B cell (primary cell): ENCODE data around the gene RAC3. TPM values are rescaled to one million over a fixed set of nuclear protein-coding genes. Genes with fewer than 3 reads are reported as not detected.

ENCODE experiments used
- ATAC-seq: fragments of 200-7000 bp; cut with Tn5 transposase; one replicate; pipeline ENCODE4 v1.10.0; 2021; ENCODE audit warnings: low read depth, mild to moderate bottlenecking, moderate number of reproducible peaks, moderate library complexity
- CTCF ChIA-PET: fragments of 350-600 bp; sonication (Branson Sonifier 250); formaldehyde crosslinking; loops from one replicate; lab custom pipeline; 2021; ENCODE audit warnings: antibody characterized with exemption, inconsistent platforms; lab: Charles Lee
- POLR2A ChIA-PET: fragments of 350-600 bp; sonication (Branson Sonifier 250); formaldehyde crosslinking; loops from one replicate; lab custom pipeline; 2021; ENCODE audit warnings: antibody characterized with exemption; lab: Charles Lee
- DNase-seq: peaks from one replicate; pipeline ENCODE4 v3.0.0; 2013
- H2AFZ ChIP-seq: 2 replicates; pipeline ENCODE4 v1.6.1; 2012; ENCODE audit warnings: mild to moderate bottlenecking, low read depth, low read length; ENCODE audit not compliant: insufficient read depth, poor library complexity, severe bottlenecking
- H3K27ac ChIP-seq, 2 donors: 1 replicate in 1 of 2; 2 replicates in 1 of 2; pipeline ENCODE4 v1.5.1; 2012 to 2013; ENCODE audit warnings: low read length in 2 of 2, mild to moderate bottlenecking in 2 of 2, moderate library complexity in 1 of 2
- H3K27me3 ChIP-seq, 4 experiments: fragments of 200-600 bp in 1 of 4; sonication (generic) in 1 of 4; replicated peaks in 1 of 4; 1 replicate in 2 of 4; 2 replicates in 2 of 4; pipeline versions ENCODE4 v1.6.1 to v1.7.0; 2013 to 2016; ENCODE audit warnings: low read length in 3 of 4, mild to moderate bottlenecking in 2 of 4, mixed read lengths in 1 of 4, moderate library complexity in 1 of 4; ENCODE audit not compliant: insufficient read depth in 4 of 4, control insufficient read depth in 3 of 4; ENCODE audit errors: control extremely low read depth in 1 of 4
- H3K36me3 ChIP-seq, 2 experiments: replicated peaks in 1 of 2; 1 replicate in 1 of 2; 2 replicates in 1 of 2; pipeline versions ENCODE4 v1.6.1 to v1.7.1; 2013; ENCODE audit warnings: low read length in 1 of 2; ENCODE audit not compliant: insufficient read depth in 2 of 2, control insufficient read depth in 1 of 2; ENCODE audit errors: control extremely low read depth in 1 of 2, extremely low read depth in 1 of 2
- H3K4me1 ChIP-seq, 2 donors: fragments of 200-600 bp in 1 of 2; sonication (generic) in 1 of 2; 1 replicate in 1 of 2; 2 replicates in 1 of 2; pipeline versions ENCODE4 v1.5.1 to v1.6.1; 2013 to 2017; ENCODE audit warnings: low read length in 2 of 2; ENCODE audit not compliant: control insufficient read depth in 2 of 2, insufficient read depth in 2 of 2
- H3K4me2 ChIP-seq: replicated peaks from 2 replicates; pipeline ENCODE3; 2012; ENCODE audit warnings: mild to moderate bottlenecking, low read depth, low read length; ENCODE audit not compliant: poor library complexity, severe bottlenecking
- H3K4me3 ChIP-seq, 5 experiments: fragments of 200-600 bp in 1 of 5; sonication (generic) in 1 of 5; 1 replicate in 3 of 5; 2 replicates in 2 of 5; pipeline versions ENCODE4 v1.5.1 to v1.7.0; 2011 to 2016; ENCODE audit warnings: low read length in 4 of 5, mild to moderate bottlenecking in 4 of 5, low read depth in 2 of 5, control low read depth in 1 of 5, moderate library complexity in 1 of 5; ENCODE audit not compliant: insufficient read depth in 1 of 5; ENCODE audit errors: control extremely low read depth in 1 of 5, extremely low read depth in 1 of 5
- H3K79me2 ChIP-seq: fragments of 200-600 bp; sonication (generic); one replicate; pipeline ENCODE4 v1.6.0; 2016; ENCODE audit warnings: low read length; ENCODE audit not compliant: control insufficient read depth, insufficient read depth
- H3K9ac ChIP-seq: fragments of 200-600 bp; sonication (generic); 2 replicates; pipeline ENCODE4 v1.6.1; 2017; ENCODE audit warnings: mild to moderate bottlenecking, low read length, moderate library complexity
- H3K9me3 ChIP-seq, 3 donors: one replicate each; pipeline versions ENCODE4 v1.6.1 to v1.7.1; 2013; ENCODE audit warnings: low read length in 2 of 3; ENCODE audit not compliant: control insufficient read depth in 2 of 3, insufficient read depth in 1 of 3; ENCODE audit errors: control extremely low read depth in 1 of 3
- H4K20me1 ChIP-seq: 2 replicates; pipeline ENCODE4 v1.6.0; 2012; ENCODE audit warnings: mild to moderate bottlenecking, low read length; ENCODE audit not compliant: insufficient read depth, control insufficient read depth, poor library complexity, severe bottlenecking
- H3K27ac Mint-ChIP-seq: one replicate; pipeline ENCODE4 v1.8.0; 2021; ENCODE audit warnings: mixed read lengths
- H3K27me3 Mint-ChIP-seq: one replicate; pipeline ENCODE4 v1.8.0; 2021; ENCODE audit warnings: mixed read lengths
- H3K4me1 Mint-ChIP-seq: one replicate; pipeline ENCODE4 v1.8.0; 2021; ENCODE audit warnings: mixed read lengths
- H3K4me3 Mint-ChIP-seq: one replicate; pipeline ENCODE4 v1.8.0; 2021; ENCODE audit warnings: mixed read lengths
- H3K9me3 Mint-ChIP-seq: one replicate; pipeline ENCODE4 v1.8.0; 2022; ENCODE audit warnings: mixed read lengths; ENCODE audit not compliant: insufficient read depth
- EZH2 ChIP-seq: IDR thresholded peaks from 2 replicates; pipeline ENCODE4 v1.6.1; 2012; ENCODE audit warnings: borderline replicate concordance, low read depth, mild to moderate bottlenecking, moderate library complexity, low read length; ENCODE audit not compliant: insufficient read depth, poor library complexity, severe bottlenecking
- whole genome bisulfite sequencing: methylation state at CpG from one replicate; pipeline ENCODE4 v1.1.5; 2013; ENCODE audit warnings: missing lambda C conversion rate; ENCODE audit not compliant: insufficient coverage; 5-methylcytosine and 5-hydroxymethylcytosine counted together
- intact Hi-C: fragments of 100-400 bp; cut with micrococcal nuclease; formaldehyde crosslinking; loops from one replicate; pipeline ENCODE4 v1.10.0; 2022
- polyA plus RNA-seq: library from polyadenylated mRNA; depleted of rRNA; stranded (reverse); fragments of >200 nt; gene quantifications from 2 replicates; pipeline ENCODE4 v1.2.3, GENCODE V29; 2012
- total RNA-seq, 2 donors: library from RNA; stranded (reverse); fragments of 120-200 nt in 1 of 2; gene quantifications; 1 replicate in 1 of 2; 2 replicates in 1 of 2; pipeline versions ENCODE4 v1.2.3 to v1.2.4, GENCODE V29; 2013 to 2022
- TF ChIP-seq, protein P1 (sequence below): fragments of 200-600 bp; IDR thresholded peaks from one replicate; pipeline ENCODE4 v1.8.0; 2022; ENCODE audit warnings: antibody characterized with exemption, mild to moderate bottlenecking

RAC3 gene
- total and polyA plus RNA-seq, 2 donors (not counting 1 experiment from before 2014, with no cell fraction given), result 0.62 to 2.0 TPM

DNA sequence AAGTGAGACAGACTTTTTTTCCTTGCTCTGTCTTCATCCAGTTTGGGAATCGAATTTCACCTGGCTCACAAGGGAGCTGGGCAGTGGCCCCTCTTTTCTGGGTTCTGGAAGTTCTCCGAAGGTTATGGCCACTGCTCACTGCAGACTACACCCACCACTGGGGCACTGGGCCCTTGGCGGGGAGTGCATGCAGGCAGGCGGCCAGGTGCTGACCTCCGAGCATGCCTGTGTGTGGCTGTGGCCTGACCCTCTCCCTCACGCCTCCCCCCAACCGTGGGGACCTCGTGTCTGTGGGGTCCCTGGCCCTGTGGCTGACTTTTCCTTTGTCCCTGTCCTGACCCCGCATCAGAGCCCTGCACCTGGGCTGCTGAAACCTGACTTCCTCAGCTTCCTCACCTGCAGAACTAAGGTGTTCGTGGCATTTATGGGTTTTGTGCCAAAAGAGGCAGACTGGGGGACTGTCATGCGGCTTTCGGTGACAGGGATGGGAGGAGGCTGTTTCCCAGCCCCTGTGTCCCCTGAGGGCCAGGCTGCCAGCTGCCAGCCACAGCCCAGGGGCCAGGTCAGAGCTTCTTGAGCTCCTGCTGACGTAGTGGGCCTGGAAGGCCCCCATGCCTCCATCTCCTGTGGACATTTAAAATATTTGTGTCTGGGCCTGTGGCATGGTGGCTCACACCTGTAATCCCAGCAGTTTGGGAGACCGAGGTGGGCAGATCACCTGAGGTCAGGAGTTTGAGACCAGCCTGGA lies 32.6 kb upstream of the RAC3 start:
- Histone ChIP-seq H4K20me1 (peaks cover 7% of the 10 kb centered on the region), H3K79me2 (peaks cover 3% of the 10 kb centered on the region), H3K4me1 (no peaks in the 10 kb centered on the region), H3K4me2 (no peak overlapping the region), H3K4me3 (no peak overlapping the region), H2AFZ (no peak overlapping the region), H3K36me3 (peaks cover 0 to 2% of the 10 kb centered on the region in 2 experiments), H3K9me3 (no peaks in the 10 kb centered on the region), H3K9ac (no peak overlapping the region), H3K27ac (no peak overlapping the region), H3K27me3 (no peaks in the 10 kb centered on the region)
- CTCF ChIA-PET, result interaction anchor here (0.6 kb wide), 1 partner anchor 42 kb away, joined by 3 read pairs; no protein-coding TSS in a partner anchor
- Mint-ChIP-seq H3K27ac (no peak overlapping the region), H3K9me3 (no peaks in the 10 kb centered on the region), H3K27me3 (no peaks in the 10 kb centered on the region), H3K4me3 (no peak overlapping the region), H3K4me1 (no peaks in the 10 kb centered on the region)
- POLR2A ChIA-PET, result interaction anchor here (0.5 kb wide), 1 partner anchor 105 kb away, joined by 3 read pairs; no protein-coding TSS in a partner anchor
- intact Hi-C loops, result no loop called here
- ATAC-seq (no peak), DNase-seq (no peak)
- WGBS, result 97% methylated on average over 13 of the region's 14 CpGs
- TF ChIP-seq, protein P1, sequence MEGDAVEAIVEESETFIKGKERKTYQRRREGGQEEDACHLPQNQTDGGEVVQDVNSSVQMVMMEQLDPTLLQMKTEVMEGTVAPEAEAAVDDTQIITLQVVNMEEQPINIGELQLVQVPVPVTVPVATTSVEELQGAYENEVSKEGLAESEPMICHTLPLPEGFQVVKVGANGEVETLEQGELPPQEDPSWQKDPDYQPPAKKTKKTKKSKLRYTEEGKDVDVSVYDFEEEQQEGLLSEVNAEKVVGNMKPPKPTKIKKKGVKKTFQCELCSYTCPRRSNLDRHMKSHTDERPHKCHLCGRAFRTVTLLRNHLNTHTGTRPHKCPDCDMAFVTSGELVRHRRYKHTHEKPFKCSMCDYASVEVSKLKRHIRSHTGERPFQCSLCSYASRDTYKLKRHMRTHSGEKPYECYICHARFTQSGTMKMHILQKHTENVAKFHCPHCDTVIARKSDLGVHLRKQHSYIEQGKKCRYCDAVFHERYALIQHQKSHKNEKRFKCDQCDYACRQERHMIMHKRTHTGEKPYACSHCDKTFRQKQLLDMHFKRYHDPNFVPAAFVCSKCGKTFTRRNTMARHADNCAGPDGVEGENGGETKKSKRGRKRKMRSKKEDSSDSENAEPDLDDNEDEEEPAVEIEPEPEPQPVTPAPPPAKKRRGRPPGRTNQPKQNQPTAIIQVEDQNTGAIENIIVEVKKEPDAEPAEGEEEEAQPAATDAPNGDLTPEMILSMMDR, result no peak

- TF ChIP-seq EZH2, result no peak
- TF ChIP-seq, protein P1, result no peak
- Histone ChIP-seq H3K4me2 (no peak overlapping the region), H3K4me1 (no peaks in the 10 kb centered on the region), H3K27ac (no peak overlapping the region), H3K9me3 (no peaks in the 10 kb centered on the region), H2AFZ (no peak overlapping the region), H3K79me2 (peaks cover 3% of the 10 kb centered on the region), H3K36me3 (peaks cover 0 to 2% of the 10 kb centered on the region in 2 experiments), H3K9ac (no peak overlapping the region), H4K20me1 (peaks cover 7% of the 10 kb centered on the region), H3K27me3 (no peaks in the 10 kb centered on the region), H3K4me3 (no peak overlapping the region)
- ChIA-PET POLR2A (no interaction called here), CTCF (no interaction called here)
- Mint-ChIP-seq H3K27me3 (no peaks in the 10 kb centered on the region), H3K9me3 (no peaks in the 10 kb centered on the region), H3K4me1 (no peaks in the 10 kb centered on the region), H3K27ac (no peak overlapping the region), H3K4me3 (no peak overlapping the region)
- DNase-seq, result no peak
- WGBS, result 86% methylated on average over 5 of the region's 12 CpGs
- ATAC-seq, result no peak
- intact Hi-C loops, result no loop called here
These were observed 31.9 kb upstream of the RAC3 start for GRCh38 chr17:81999587-81999975.
